ENCODE results near the gene FANCD2.
A peak's percentile ranks its signal among the peaks of the same experiment; 100 is the strongest.
"Not testable (repeated sequence)": the region's sequence is repeated elsewhere in the genome, so short reads cannot be mapped to it uniquely, and the experiment has no call there.

The FANCD2 gene

DNA sequence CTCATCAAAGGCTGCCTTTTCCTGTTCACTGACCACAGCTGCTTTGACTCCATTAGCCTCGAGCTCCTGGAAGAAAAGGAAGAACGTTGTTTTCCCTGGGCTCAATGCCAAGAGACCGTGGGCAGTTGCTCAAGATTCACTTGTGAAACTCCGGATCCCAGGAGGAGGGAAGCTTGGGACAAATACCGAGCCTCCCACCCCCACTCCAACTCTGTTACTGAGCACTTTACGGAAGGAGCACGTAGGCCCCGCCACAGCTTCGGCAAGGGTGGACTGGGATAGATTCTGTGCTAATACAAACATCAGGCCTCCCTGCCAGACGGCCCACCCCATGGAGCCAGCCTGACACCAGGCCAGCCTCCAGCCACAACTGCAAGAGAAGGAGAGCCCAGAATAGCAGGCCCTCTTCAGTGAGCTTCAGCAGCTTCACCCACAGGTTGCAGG is 10.8 kb upstream of the FANCD2 start:
- no peak for DNase-seq

- DNase-seq, result peak; percentile 81
These were observed 8.5 kb upstream of the FANCD2 start for GRCh38 chr3:10017636-10018292.

DNA sequence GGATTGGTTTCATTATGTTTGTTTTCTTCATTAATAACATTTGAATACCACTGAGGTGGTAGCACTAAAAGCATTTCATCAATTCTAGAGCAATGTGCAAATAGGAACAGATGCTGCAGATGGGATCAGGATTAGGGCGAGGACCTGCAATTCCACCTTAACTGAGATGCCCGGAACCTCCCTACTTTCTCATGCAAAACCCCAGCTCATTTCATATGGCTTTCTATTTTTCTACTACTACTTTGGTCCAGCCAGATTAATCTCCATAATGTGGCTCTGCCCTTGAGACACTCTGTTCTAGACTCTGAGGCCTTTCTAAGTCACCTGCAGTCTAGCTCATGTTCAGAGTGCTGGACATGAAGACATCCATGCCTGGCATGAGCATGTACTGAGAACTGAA is 7.4 kb upstream of the FANCD2 start:
- DNase-seq, result not testable (repeated sequence)

DNA sequence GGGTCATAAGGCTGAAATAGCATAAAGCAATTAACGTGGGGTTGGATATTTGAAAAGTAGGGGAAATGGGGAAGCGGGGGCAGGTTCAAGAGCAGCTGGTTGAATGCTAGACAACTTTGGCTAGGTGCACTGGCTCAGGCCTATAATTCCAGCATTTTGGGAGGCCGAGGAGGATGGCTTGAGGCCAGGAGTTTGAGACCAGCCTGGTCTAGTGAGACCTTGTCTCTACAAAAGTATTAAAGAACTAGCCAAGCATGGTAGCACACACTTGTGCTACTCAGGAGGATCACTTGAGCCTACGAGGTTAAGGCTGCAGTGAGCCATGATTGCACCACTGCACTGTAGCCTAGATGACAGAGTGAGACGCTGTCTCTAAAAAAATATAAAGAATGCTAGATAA is 6.9 kb upstream of the FANCD2 start:
- no peak for DNase-seq

DNA sequence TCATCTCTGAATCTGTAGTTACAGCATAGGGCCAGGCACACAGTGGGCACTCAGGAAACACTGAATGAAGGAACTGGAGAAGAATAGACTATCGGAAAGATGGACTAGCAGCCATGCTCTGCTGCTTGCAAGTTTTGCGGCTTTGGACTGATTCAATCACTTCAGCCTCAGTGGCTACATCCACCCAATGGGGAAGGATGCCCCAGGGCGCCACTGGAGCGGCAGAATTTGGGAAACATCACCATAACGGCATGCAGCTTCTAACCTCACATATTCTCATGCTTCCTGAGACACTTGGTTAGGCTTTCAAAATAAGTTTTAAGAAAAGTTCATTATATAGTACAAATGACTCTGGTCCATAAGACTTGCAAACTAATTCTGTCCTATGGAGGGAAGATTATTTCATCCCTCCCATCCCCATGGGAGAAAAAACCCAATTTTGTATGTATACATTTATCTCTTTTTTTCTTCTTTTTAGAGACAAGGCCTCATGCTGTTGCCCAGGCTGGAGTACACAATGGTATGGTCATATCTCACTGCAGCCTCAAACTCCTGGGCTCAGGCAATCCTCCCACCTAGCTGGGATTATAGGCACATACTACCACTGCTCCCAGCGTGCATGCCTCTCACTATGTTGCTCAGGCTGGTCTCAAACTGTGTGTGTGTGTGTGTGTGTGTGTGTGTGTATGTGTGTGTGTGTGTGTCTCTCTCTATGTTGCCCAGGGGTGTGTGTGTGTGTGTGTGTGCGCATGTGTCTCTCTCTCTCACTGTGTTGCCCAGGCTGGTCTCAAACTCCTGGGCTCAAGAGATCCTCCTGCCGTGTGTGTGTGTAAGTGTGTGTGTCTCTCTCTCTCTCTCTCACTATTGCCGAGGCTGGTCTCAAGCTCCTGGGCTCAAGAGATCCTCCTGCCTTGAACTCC is 4.1 kb upstream of the FANCD2 start:
- no peak for DNase-seq

GRCh38 chr3:10023587-10024310 is 2.5 kb upstream of the FANCD2 start:
- no peak for DNase-seq

- DNase-seq, result no peak
These were observed 793 bp upstream of the FANCD2 start for GRCh38 chr3:10025205-10026083.

GRCh38 chr3:10041034-10041433 is 14.8 kb downstream of the FANCD2 start:
- DNase-seq, result no peak

- DNase-seq, result no peak
These were observed 21.6 kb downstream of the FANCD2 start for GRCh38 chr3:10047876-10048275.

DNA sequence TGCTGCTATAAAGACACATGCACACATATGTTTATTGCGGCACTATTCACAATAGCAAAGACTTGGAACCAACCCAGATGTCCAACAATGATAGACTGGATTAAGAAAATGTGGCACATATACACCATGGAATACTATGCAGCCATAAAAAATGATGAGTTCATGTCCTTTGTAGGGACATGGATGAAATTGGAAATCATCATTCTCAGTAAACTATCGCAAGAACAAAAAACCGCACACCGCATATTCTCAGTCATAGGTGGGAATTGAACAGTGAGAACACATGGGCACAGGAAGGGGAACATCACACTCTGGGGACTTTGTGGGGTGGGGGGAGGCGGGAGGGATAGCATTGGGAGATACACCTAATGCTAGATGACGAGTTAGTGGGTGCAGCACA is 26.8 kb downstream of the FANCD2 start:
- not testable (repeated sequence) for DNase-seq

- no peak for DNase-seq
These were observed 28.9 kb downstream of the FANCD2 start for GRCh38 chr3:10055097-10055496.

DNA sequence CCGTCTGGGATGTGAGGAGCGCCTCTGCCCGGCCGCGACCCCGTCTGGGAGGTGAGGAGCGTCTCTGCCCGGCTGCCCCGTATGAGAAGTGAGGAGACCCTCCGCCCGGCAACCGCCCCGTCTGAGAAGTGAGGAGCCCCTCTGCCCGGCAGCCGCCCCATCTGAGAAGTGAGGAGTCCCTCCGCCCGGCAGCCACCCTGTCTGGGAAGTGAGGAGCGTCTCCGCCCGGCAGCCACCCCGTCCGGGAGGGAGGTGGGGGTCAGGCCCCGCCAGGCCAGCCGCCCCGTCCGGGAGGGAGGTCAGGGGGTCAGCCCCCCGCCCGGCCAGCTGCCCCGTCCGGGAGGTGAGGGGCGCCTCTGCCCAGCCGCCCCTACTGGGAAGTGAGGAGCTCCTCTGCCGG is 43.8 kb downstream of the FANCD2 start:
- DNase-seq, result not testable (repeated sequence)

DNA sequence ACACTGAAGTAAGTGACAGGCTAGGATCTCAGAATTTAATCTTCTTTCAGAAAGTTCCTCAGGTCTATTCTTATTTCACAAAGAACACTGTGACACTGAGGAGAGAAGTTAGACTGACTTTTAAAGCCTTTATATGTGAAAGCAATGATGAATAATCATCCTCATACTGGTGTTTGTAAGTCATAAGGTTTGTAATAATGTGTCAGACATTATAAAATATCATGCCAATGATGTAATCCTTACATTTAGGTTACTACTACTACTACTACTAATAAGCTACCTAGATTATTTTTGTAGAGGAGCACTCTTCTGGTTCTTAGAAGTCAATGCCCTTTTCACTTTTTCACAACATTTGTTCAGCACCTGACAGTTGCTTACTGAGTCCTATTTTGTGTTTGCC is 48.4 kb downstream of the FANCD2 start:
- no peak for DNase-seq

DNA sequence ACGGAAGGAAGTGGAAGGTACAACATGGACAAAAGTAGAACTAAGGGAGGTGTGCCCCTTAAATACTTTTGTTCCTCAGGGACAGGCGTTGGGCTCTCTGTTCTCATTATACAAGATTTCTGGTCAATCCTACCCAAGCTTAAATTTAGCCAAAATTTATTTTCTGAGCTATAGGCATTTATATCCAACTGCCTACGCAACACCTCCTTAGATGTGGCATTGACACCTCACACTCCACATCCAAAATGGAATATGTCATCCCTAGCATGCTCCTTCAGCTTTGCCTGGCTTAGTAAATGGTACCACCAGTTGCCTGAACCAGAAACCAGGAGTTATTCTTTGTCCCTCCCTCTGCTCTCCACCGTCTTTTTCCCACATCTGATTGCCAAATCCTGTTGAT is 55.6 kb downstream of the FANCD2 start:
- DNase-seq, result no peak

DNA sequence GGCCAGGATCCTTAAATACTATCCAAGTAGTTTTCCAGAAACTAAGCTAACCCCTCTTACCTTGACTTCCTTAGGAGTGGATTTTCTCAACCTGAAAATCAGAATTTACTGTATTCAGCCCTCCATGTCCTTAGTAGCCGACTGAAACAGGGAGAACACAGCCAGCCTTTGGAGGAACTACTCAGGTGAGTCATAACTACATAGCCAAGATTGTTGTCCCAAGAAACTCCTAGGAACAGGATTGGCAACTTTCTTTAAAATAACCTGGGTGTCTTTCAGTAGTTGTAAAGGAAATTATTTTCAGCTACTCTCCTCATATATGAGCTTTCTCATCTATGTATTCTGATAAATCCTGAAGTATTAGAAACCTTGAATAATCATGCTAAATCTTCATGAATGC is 59.5 kb downstream of the FANCD2 start:
- DNase-seq, result no peak

DNA sequence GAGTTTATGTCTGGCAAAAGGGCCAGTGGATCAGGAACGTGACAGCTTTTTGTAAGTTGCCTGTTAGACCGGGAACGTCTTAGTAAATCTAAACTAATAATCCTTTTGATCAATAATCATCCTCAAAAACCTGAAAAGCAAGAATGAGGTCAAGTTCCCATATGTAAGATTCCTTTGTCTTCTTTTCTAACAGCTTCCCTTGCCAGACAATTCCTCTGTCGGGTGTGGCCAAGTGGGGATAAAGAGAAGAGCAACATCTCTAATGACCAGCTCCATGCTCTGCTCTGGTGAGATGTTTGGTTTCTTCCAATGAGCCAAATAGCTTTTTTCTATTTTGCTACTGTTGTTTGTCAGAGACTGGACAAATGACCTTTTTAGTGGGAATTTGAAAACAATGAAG is 62.0 kb downstream of the FANCD2 start:
- DNase-seq, result no peak

DNA sequence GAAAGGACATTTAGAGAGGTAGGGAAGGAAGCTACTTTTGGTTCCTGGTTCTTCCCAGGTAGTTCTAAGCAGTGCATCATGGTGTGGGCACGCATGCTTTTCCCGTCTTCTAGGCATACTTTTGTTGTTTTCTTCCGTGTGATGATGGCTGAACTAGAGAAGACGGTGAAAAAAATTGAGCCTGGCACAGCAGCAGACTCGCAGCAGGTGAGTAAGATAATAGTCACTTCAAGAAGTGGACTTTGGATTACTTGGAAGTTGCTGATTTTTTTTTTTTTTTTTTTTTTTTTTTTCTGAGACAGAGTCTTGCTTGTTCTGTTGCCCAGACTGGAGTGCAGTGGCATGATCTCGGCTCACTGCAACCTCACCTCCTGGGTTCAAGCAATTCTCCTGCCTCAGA is 63.9 kb downstream of the FANCD2 start:
- no peak for DNase-seq

GRCh38 chr3:10090774-10091173 is 64.5 kb downstream of the FANCD2 start:
- not testable (repeated sequence) for DNase-seq

GRCh38 chr3:10091387-10091786 is 65.2 kb downstream of the FANCD2 start:
- not testable (repeated sequence) for DNase-seq

DNA sequence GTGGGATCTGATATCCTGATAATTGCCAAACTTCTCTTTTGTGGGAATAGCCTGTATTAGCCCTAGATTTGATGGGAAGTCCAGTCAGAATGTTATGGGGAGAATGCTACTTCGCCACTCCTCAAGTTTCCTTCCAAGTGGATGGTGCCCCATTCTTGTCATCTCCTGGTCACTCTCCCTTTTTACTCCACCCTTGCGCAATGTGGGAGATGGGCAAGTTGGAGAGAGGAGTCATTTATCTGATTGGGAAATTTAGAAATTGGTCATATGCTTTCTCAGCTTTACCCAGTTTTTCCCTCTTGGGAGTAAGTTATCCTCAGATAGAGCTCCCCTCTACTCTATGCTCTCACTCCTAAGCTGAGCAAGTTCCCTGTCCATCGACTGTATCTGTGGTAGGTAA is 67.4 kb downstream of the FANCD2 start:
- DNase-seq, result no peak

- DNase-seq, result no peak
These were observed 72.8 kb downstream of the FANCD2 start for GRCh38 chr3:10099041-10099440.

GRCh38 chr3:10106919-10107318 is 80.7 kb downstream of the FANCD2 start:
- DNase-seq, result no peak

DNA sequence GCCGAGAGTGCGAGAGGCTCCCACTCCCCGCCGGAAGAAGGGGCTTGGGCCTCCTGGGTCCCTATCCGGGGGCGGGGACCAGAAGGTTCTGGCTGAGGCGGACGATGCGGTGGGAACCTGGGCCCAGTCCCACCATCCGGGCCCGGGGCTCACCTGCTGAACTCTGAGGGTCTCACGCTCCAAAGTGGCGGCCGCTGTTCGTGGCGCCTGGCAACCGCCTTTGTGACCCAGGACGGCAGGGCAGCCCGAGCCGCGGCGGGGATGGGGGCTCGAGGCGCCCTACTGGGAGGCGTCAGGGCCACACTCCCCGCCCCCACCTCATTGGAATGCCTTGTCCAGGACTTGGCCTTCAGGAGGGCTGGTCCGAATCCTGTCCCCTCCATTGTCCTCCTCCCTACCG is 81.9 kb downstream of the FANCD2 start, which contains the start of gene FANCD2OS:
Gene FANCD2OS, minus strand, starts transcription at position 165 of the 400 bp plus-strand sequence. CDS start 3,481 bp downstream, outside the sequence.
- DNase-seq, result no peak

All from stimulated activated CD4-positive, alpha-beta T cell treated with anti-CD3 and anti-CD28 coated beads, Interleukin-1b, Interleukin-23, amount 100 ng/mL, for 48 hours (primary cell).